GM18519 (cell line): ENCODE results near the gene COPE.

Experiments
- ATAC-seq: cut with Tn5 transposase; IDR thresholded peaks from one replicate; pipeline ENCODE4 v1.9.1; 2021; ENCODE audit warnings: mild to moderate bottlenecking, moderate library complexity; ENCODE audit not compliant: unreplicated experiment, low FRiP score

COPE gene

GRCh38 chr19:18856385-18857126 lies 62.6 kb downstream of the COPE start:
- ATAC-seq, result no peak

DNA sequence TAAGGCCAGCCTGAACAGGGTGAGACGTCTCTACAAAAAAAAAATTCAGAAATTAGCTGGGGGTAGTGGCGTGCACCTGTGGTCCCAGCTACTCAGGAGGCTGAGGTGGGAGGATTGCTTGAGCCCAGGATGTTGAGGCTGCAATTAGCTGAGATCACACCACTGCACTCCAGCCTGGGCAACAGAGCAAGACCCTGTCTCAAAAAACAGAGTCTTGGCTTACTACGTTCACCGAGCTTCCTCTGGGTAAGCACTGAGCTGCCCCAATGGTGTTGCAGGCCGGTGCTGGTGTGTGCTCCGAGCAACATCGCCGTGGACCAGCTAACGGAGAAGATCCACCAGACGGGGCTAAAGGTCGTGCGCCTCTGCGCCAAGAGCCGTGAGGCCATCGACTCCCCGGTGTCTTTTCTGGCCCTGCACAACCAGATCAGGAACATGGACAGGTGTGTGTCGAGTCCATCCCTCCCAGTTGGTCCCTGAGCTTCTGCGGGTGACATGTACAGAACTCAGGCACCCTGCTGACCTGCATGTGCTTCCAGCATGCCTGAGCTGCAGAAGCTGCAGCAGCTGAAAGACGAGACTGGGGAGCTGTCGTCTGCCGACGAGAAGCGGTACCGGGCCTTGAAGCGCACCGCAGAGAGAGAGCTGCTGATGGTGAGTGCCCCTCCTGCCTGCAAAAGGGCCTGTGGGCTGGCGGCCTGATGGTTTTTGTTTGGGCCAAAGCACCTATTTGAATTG lies 63.4 kb downstream of the COPE start:
- ATAC-seq, result no peak

DNA sequence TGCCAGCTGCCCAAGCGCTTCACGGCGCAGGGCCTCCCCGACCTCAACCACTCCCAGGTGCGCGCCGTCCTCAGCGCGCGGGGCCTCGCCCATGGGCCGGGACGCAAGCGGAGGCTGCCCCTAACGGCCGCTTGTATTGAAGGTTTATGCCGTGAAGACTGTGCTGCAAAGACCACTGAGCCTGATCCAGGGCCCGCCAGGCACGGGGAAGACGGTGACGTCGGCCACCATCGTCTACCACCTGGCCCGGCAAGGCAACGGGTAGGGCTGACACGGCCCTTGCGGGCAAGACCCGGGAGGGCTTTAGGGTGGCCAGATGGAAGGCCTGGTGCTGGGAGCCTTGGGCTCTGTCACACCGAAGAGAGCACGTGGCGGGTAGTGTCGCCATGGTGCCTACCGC lies 64.2 kb downstream of the COPE start:
- no peak for ATAC-seq

DNA sequence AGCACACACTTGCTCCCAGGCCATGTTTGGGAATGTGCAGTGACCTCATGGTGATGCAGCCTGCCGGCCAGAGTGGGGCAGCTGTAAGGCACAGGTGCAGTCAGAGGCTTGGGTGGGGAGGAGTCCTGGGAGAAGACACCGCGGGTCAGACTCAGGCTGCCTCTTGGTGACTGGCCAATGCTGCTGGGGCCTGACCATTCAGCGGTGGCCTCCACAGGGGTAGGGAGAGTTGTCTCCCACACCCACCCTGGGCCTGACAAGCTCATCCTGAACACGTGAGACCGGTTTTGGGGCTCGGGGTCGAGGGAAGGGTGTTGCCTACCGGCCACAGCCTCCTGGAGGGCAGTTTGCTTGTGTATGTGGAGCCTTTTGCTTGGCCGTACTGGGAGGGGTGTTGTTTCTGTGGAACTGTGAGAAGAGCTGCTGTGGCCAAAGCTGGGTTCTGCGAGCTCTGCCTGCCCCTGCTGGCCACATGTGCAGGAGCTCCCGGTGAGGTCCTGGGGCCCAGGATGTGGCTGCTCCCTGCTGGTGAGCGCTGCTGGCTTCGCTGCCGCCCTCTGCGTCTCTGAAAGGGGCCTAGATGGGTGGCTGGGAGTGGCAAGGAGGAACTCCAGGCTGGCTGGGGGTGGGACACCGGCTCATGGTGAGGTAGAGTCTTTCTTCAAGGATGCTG lies 65.3 kb downstream of the COPE start:
- ATAC-seq, result no peak

DNA sequence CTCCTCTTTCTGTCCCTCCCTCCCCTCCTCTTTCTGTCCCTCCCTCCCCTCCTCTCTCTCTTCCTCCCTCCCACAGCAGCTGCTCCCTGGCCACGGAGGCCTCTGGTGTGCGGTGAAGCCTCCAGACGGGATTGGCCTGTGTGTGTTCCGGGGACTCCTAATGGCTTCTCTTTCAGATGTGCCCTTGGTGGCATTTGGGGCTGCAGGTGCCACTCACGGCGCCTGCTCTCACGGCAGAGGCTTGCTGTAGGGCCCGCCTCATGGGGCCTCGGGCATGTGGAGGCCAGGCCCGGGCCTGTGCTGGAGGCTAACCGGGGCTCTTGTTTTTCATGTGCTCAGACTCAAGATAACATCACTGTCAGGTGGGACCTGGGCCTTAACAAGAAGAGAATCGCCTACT lies 66.5 kb downstream of the COPE start:
- no peak for ATAC-seq

GRCh38 chr19:18851673-18852325 lies 67.4 kb downstream of the COPE start:
- no peak for ATAC-seq

DNA sequence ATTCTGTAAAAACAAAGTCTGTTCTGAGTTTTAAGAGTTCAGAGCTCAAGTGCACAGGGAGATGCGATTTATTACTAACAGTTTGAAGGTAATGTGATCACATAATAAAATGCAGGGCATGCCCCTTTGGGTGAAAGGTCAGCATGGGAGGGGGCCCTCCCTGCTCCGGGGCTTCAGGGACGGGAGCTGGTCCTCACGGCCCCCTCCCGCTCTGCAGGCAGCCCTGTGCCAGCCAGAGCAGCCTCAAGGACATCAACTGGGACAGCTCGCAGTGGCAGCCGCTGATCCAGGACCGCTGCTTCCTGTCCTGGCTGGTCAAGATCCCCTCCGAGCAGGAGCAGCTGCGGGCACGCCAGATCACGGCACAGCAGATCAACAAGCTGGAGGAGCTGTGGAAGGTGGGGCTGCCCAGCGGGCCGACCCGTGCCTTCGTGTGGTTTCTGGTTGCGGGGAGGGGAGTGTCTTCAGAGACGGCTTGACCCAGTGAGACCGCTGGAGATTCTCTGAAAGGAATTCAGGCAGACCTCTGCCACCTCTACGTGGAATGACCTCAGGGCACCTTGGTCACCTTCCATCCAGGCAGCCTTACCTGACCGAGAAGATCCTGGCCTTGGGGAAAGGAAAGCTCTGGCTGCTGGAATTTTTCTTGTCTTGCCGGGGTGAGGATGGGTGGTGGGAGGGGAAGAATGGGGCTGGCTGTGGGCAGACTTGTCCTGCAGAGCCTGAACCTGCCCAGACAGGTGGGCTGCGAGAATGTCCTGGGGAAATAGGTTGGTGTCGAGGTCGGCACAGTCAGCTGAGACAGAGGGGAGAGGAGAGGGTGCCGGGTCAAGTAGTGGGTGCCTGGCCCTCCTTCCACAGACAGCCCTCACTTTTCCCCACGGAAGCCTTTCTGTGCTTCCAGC lies 68.5 kb downstream of the COPE start:
- no peak for ATAC-seq

DNA sequence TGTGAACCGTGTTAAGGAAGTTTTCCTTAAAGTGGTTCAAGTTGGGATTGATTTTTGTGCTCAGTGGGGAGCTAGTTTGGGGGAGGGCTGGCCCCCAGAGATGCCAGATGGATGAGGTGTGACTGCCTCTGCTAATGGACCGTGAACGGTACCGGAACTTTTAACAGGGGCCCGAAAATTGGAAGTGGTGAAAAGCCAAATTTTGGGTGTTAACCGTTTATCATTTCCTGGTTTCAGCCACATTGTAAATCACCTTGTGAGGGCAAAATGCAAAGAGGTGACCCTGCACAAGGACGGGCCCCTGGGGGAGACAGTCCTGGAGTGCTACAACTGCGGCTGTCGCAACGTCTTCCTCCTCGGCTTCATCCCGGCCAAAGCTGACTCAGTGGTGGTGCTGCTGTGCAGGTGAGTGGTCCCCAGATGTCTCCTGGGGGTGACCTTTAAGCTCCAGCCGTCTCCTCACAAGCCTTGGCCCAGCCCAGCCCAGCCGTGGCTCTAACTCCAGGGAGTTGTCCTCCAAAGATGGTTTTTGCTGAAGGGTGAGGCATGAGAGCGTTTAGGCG lies 69.3 kb downstream of the COPE start:
- ATAC-seq, result no peak
